Colon (tissue), 2 donors: ENCODE data around the gene XXYLT1.
"Not testable (repeated sequence)": the region's sequence is repeated elsewhere in the genome, so short reads cannot be mapped to it uniquely, and the experiment has no call there.

Experiments used
- FAIRE-seq: peaks from 2 replicates; lab custom pipeline; 2012; peaks lifted over from hg19 to GRCh38; lab: Jason Lieb, UNC
- donor health status: control.
- donor health status: control.

Gene XXYLT1

GRCh38 chr3:195112361-195112791 lies 158.6 kb downstream of the XXYLT1 start:
- no peak for FAIRE-seq

- no peak for FAIRE-seq
Measured at GRCh38 chr3:195111766-195112165, 159.2 kb downstream of the XXYLT1 start.

GRCh38 chr3:195111319-195111705 lies 159.6 kb downstream of the XXYLT1 start:
- no peak for FAIRE-seq

GRCh38 chr3:195110647-195111318 lies 160.2 kb downstream of the XXYLT1 start:
- FAIRE-seq: no peak

- FAIRE-seq: no peak
Measured at GRCh38 chr3:195109098-195109657, 161.8 kb downstream of the XXYLT1 start.

GRCh38 chr3:195107593-195107992 lies 163.4 kb downstream of the XXYLT1 start:
- no peak for FAIRE-seq

GRCh38 chr3:195107031-195107430 lies 163.9 kb downstream of the XXYLT1 start:
- FAIRE-seq: not testable (repeated sequence)

- FAIRE-seq: no peak
Measured at GRCh38 chr3:195106418-195106906, 164.5 kb downstream of the XXYLT1 start.

- FAIRE-seq: no peak
Measured at GRCh38 chr3:195105841-195106417, 165.0 kb downstream of the XXYLT1 start.

- no peak for FAIRE-seq
Measured at GRCh38 chr3:195105389-195105788, 165.6 kb downstream of the XXYLT1 start.

GRCh38 chr3:195104340-195104739 lies 166.6 kb downstream of the XXYLT1 start:
- FAIRE-seq: no peak

- no peak for FAIRE-seq
Measured at GRCh38 chr3:195103623-195104022, 167.3 kb downstream of the XXYLT1 start.

GRCh38 chr3:195102609-195103467 lies 168.1 kb downstream of the XXYLT1 start:
- FAIRE-seq: no peak

GRCh38 chr3:195101927-195102608 lies 168.9 kb downstream of the XXYLT1 start:
- no peak for FAIRE-seq

GRCh38 chr3:195101001-195101583 lies 169.9 kb downstream of the XXYLT1 start:
- no peak for FAIRE-seq

GRCh38 chr3:195099951-195100785 lies 170.8 kb downstream of the XXYLT1 start:
- FAIRE-seq: no peak

- FAIRE-seq: no peak
Measured at GRCh38 chr3:195098741-195099525, 172.0 kb downstream of the XXYLT1 start.

GRCh38 chr3:195097331-195098255 lies 173.4 kb downstream of the XXYLT1 start:
- no peak for FAIRE-seq
